Activated naive CD4-positive, alpha-beta T cell (primary cell): ENCODE data around the gene TBC1D10B.
A peak's percentile ranks its signal among the peaks of the same experiment; 100 is the strongest.

ENCODE experiments used
- DNase-seq, 4 experiments: peaks; one replicate each; lab custom pipeline; 2025; lab: John Stamatoyannopoulos, UW

Gene TBC1D10B

DNA sequence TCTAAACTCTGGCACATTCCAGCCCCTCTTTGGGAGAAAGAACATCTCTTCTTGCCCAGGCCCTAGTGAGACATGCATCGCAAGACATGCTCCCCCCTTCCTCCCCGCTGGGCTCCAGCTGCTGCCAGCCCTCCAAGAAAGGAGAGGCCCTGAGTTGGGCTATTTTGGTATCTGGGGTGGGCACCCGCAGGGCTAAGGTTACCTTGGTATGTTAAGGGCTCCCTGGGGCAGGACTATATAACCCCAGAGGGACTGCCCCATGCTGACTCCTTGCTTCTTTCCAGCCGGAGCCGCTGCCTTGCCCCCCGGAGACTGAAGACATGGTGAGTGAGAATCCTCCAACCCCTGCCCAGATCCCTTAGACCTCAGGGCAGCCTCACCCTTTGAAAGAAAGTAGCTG is 4.2 kb upstream of the TBC1D10B start, which contains the start of gene MYL11:
Gene MYL11 (plus strand): TSS at position 265 of the 400 bp plus-strand sequence. CDS start 56 bp downstream, at position 321.
- no peak for DNase-seq

GRCh38 chr16:30372725-30373124 is 2.4 kb upstream of the TBC1D10B start:
- no peak for DNase-seq

- DNase-seq, result no peak
Observed at GRCh38 chr16:30372038-30372712, 1.9 kb upstream of the TBC1D10B start.

DNA sequence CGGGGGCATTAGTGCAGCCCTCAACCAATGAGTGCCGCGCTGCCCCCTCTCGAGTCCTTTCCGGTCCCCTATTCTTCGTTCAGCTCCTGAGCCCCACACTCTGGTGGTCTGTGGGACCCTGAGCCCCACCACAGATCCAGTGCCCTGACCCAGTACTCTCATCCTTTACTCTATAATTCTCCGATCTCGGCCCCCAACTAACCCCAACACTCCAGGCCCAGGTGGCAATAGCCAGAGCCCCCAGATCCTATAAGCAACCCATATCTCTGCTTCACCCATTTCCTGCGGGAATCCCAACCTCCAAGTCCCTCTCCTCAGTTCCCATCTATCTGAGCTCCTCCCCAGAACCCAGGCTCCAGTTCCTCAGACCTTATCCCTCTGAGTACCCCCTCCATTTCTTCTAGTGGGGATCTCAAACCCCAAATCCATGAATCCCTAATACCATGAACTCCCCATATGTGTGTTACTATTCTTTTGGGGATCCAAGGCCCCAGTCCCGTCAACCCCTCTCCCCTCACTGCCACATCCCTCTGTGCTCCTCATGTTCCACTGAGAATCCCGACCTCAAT is 1.0 kb upstream of the TBC1D10B start:
- DNase-seq, result no peak

DNA sequence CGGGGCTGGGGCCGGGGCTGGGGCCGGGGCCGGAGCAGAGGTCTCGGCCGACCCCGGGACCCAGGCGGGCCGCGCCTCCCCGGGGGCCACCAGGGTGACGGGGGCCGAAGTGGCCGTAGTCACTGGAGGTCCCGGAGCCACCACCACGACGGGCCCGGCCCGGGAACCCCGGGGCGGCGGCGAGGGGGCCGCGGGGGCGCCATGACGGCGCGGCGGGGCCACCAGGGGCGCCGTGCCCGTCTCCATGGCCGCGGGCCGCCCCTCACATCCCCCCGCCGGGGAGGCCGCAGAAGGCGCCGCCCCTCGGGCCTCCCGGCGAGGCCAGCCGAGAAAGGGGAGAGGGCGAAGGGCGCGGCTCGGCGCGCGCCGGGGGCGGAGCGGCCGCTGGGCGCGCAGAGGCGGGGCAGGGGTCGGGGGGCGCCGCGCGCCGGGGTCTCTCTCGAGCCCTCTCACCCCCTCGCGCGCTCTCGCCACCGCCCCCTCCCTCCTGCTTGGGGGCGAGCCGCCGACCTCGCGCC is 297 bp downstream of the TBC1D10B start:
- DNase-seq, result no peak

GRCh38 chr16:30369091-30369937 is 980 bp downstream of the TBC1D10B start:
- DNase-seq, result no peak

- no peak for DNase-seq
Observed at GRCh38 chr16:30368792-30369090, 1.6 kb downstream of the TBC1D10B start.

GRCh38 chr16:30368122-30368791 is 2.0 kb downstream of the TBC1D10B start:
- DNase-seq, result no peak

DNA sequence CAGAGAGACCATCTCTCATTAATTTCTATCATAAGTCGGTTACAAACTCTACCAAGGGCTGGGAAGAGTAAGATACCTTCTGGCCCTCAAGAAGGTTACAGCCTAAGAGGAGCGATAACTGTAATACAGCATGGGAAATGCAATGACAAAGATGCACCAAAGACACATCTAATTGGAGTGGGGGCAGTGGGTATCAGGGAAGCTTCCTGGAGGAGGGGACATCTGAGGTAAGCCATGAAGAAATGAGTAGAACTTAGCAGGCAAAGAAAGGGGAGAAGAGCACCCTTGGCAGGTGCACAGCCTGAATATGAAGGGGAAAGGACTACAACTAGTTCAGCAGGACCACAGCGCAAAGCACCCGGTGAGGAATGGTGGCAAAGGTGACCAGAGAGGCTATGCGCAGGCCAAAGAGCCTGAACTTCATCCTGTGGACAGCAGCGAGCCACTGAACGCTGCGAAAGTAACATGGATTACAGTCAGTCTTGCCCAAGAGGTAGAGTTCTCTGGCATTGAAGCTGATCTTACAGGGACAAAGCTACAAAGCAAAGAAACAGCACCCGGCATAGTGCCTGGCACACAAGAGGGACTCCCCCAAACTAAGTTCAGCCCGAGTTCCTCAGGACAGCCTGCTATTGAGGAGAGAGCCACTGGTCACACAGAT is 2.8 kb downstream of the TBC1D10B start:
- DNase-seq, result no peak

DNA sequence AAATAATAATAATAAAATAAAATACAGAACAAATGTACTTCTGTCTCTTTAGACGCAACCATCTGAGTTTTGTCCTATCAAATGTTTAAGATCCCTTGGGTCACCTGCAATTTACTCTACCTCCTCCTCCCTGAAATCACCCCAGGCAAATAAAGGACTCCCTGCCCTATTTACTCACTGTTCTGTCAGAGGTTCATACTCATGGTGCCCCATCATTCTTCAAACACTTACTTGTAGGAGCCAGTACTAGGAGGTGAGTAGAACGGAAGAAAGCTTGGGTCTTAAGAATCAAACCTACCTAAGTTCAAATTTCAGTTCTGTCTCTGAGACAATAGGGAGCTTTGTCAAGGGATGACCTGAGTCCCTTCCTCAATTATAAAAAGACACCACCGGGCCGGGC is 3.8 kb downstream of the TBC1D10B start:
- no peak for DNase-seq

GRCh38 chr16:30365200-30365599 is 5.1 kb downstream of the TBC1D10B start:
- DNase-seq, result no peak

GRCh38 chr16:30361180-30361579 is 9.1 kb downstream of the TBC1D10B start:
- DNase-seq, result no peak

GRCh38 chr16:30359871-30360170 is 10.5 kb downstream of the TBC1D10B start:
- no peak for DNase-seq

DNA sequence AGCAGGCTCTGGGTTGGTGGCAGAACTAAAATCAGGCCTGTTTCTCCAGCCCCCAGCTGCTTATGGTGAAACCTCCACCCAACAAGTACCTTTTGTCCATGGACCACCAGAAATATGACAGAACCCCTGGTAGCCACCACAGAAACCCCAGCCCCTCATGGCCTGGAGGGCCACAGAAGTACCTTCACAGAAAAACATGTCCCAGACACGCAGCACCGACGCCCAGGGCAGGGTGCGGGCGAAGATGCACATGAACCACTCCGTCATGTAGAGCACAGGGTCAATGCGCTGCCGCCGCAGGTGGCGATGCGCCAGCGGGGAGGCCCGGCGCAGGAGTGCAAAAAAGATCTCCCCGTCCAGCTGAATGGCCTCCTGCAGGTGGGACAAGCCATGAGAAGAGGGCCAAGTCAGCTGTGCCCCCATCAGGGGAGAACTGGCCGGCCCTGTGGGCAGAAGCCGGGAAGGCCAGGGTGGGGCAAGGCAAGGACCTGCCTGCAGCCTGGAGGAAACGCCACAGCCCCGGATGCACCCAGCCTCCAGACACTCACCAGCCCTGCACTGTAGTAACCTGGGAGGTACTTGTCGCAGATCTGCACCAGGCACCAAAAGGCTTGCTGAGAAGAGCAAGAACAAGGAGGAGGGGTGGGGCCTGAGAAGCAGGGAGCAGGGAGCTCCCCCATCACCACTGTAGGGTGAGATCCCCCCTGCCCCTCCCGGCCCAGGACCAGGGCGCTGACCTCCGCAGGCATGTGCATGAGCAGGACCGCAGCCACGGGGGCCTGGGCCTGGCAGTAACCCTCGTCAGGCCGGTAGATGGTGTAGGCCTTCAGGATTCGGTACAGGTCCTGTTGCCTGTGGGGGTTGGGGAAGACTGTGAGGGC is 11.1 kb downstream of the TBC1D10B start:
- DNase-seq, result no peak

DNA sequence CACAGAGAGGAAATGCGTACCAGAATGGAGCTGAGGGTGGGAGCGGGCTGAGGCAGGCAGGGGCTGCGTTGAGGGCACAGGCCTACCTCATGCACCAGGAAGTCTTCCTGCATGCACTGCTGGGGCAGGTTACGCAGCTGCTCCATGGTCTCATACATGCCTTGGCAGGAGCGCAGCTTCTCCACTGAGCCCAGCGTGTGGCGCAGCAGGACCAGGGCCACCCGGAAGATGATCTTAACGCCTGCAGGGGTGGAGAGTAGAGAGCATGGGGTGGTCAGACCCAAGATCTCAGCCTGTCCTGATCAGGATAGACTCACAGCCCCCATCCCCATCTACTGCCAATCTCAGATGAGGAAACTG is 11.7 kb downstream of the TBC1D10B start:
- DNase-seq, result no peak

DNA sequence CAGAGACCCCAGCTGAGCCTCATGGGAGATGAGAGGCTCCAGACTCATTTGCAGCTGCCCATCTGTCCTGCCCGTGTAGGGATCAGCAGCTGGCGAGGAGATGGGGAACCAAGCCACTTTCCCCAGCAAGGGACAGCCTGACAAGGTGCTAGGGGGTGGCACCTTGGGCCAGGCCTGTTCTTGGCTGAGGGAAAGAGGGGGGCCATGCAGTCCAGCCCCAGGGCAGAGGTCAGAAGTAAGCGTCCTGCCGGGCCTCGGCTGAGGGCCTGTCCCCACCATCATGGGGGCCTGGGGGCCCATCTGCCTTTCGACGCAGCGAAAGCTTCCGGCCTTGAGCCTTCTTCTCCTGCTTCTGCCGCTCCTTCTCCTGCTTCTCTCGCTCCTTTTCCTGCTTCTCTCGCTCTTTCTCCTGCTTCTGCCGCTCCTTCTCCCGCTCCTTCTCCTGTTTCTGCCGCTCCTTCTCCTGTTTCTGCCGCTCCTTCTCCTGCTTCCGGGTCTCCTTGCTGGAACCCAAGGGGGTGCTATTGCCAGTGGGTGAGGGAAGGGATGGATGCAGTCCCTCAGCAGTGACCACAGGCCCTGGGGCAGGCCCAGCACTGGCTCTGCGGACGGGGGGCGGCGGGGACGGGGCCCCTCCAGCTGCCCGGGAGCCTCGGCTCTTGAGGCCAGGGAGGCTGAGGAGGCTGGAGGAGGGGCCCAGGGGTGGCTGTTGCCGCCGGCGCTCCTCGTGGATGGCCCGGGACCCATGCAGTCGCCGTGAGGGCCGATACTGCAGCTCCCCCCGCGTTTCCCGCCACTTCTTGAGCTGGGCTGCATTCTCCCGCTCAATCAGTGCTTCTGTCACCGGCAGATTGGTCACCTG is 12.3 kb downstream of the TBC1D10B start:
- no peak for DNase-seq

DNA sequence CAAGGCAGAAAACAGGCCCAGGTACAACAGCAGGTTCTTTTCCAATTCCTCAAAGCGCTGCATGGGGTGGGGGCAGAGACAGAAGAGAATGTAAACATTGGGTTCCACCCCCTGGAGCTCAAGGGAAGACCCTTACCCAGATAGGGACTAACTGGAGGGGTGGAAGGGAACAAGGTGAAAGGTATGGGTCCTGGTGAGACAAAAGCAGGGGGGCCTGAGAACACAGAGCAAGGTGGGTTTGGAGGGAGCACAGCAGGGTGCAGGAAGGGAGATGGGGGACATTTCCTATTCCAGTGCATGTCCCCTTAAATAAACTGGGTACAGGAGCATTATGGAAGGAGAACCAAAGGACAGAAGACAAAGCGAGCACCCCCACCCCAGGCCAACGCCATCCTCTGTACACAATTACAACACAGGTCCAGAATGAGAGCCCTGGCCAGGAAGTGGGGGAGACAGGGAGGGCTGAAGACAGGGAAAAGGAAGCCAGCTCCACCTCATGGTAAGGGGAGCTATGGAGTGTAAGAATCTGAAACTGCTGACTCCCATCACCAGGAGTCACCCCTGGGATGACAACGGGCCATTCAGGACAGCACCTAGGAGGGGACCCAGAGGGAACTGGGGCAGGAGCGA is 13.1 kb downstream of the TBC1D10B start:
- DNase-seq, result no peak

GRCh38 chr16:30356401-30357084 is 13.8 kb downstream of the TBC1D10B start:
- peak in 1 of 4 experiments; percentile 12 for DNase-seq

DNA sequence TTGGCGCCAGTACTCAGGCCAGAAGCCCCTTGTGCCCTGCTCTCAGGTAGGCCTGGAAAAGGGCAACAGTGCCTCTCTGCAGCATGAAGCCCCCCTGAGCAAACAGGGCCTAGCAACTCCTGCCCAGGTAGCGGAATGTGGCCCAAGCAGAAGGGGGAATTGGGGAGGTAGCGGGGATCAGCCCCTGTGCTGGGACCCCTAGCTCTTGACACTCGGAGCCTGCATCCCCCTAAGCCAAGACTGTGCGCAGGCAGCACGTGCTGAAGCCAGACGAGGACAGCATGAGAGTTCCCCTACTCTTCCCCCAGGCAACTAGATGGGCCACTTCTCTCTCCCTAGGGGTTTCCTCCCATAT is 14.4 kb downstream of the TBC1D10B start:
- DNase-seq, result no peak
